Fibroblast of gingiva (primary cell): Measurements from ENCODE around the gene CTNNA1.
"Not testable (repeated sequence)": the region's sequence is repeated elsewhere in the genome, so short reads cannot be mapped to it uniquely, and the experiment has no call there.

Source experiments
- DNase-seq: peaks from one replicate; pipeline ENCODE4 v3.0.0-alpha.2; 2011; ENCODE audit warnings: low read depth

The CTNNA1 gene

DNA sequence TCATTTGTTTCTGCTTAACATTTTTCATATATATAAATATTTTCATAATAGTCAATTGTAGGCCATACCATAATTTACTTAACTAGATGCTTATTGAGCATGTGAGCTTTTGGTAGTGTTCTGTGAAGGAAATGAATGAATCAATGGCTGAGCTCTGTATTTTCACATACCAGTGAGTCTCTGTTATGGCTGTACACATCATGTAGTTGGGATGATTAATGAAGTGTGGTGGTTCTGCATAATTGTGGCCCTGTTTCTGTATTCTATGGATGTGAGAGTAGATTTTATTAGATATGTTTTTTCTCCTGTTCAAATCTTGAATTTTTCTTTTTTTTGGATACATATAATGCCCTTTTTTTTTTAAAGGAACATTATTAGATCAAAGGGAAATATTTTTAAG is 56.2 kb downstream of the CTNNA1 start:
- no peak for DNase-seq

DNA sequence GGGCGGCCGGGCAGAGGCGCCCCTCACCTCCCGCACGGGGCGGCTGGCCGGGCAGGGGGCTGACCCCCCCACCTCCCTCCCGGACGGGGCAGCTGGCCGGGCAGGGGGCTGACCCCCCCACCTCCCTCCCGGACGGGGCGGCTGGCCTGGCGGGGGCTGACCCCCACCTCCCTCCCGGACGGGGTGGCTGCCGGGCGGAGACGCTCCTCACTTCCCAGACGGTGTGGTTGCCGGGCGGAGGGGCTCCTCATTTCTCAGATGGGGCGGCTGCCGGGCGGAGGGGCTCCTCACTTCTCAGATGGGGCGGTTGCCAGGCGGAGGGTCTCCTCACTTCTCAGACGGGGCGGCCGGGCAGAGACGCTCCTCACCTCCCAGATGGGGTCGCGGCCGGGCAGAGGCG is 57.6 kb downstream of the CTNNA1 start:
- DNase-seq, result not testable (repeated sequence)

DNA sequence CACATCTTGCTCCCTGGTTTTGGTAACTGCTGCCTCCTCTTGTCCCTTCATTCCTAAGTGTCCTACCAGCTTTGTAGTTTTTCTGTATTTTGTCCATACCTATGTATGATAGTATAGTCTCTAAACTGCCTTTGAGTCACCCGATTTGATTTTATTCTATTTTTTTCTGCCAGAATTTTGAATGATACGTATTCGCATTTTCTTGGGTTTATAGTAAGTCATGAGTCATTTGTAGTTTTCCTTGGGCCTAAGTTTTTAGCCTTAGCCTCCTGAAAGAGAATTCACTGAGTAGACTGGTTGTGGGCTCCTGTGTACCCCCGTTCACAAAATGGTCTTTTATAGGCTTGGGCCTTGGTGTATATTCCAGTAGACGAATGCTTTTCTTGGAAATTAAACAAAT is 62.3 kb downstream of the CTNNA1 start:
- no peak for DNase-seq

DNA sequence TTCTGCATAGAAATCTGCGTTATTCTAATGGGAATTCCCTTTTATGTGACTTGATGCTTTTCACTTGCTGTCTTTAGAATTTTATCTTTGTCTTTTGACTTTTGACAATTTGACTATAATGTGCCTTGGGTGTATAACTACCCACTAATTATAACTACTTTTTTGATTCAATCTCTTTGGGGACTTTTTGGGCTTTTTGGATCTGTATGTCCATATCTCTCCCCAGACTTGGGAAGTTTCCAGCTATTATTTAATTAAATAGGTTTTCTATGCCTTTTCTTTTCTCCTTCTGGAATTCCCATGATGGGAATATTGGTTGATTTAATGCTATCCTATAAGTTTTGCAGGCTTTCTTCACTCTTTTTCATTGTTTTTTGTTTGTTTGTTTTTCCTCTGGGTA is 64.0 kb downstream of the CTNNA1 start:
- DNase-seq, result no peak

DNA sequence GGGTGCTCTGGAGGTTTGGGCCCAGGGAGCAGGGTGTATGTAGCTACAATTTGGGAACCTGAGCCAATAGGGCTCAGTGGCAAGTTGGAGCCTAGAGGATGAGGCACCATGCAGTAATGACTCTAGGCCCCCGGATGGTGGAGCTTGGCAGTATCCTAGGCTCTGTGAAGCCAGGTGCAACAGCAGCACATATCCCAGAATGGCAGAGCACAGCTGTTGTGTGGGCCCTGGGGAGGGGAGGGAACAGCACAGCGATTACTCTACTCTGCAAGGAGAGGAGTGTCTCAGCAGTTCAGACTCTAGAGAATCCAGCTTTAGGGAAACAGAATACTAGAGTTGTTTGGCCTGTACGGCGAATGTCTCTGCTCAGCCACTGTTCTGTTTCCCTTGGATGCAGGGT is 65.9 kb downstream of the CTNNA1 start:
- DNase-seq, result no peak

DNA sequence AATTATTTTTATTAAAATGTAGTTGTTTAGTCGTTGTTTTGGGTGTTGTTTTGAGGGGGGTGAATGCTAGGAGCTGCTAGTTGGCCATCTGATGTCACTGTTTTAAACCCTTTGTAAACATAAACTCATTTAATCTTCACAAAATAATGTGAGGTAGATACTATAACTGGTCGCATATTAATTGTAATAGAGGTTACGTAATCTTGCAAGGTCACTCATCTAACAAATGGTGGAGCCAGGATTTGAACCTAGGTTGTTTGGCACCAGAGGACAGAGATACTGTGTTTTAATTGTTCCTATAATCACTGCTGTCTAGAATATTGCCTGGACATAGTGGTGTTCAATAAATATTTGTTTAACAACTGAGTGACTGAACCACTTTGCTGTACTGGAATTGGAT is 67.5 kb downstream of the CTNNA1 start:
- no peak for DNase-seq

DNA sequence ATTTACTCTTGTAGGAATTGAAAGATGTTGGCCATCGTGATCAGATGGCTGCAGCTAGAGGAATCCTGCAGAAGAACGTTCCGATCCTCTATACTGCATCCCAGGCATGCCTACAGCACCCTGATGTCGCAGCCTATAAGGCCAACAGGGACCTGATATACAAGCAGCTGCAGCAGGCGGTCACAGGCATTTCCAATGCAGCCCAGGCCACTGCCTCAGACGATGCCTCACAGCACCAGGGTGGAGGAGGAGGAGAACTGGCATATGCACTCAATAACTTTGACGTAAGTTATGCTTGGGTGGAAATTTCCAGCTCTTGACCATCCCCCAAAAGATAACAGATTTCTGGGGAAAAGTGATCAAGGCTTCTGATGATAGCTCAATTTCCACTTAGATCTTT is 71.3 kb downstream of the CTNNA1 start:
- no peak for DNase-seq

DNA sequence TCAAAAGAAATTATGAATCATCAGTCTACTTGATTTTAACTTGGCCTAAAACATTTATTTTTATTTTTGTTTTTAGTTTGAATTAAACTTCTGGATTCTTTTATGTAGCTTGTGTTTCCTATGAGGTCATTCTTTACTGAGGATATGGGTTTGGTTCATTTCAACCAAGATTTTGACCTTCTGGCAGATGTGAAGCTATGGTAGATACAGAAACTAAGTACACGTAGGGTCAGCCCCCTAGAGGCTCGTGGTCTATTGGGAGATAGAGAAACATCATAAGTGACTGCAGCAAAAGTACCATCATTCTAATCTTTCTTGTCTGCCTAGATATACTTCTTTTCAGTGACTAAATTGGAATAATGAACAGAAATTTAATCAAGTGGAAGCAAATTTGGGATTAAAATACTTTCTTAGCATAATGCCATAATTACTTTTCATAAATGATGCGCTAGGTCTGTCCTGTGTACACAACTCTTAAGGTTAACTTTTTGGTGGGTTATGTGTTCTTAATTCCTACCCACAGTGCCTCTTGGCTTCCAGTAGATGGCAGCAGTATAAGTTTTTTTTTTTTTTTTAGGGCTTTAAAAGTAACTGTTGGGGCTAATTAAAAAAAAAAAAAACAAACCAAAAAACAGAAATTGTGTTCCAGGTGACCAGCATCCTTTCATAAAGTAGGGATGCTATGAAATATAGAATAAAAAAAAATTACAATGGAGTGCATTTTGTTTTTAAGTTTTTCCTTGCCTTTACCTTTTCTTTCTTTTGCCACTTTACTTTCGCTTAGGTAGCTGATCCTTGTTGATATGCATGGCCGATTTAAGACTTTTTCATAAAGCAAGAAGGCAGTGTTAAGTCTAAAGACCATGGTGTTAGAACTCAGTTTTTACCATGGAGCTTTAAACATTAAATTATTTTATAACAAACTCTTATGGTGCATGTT is 72.0 kb downstream of the CTNNA1 start:
- DNase-seq, result peak; percentile 8

DNA sequence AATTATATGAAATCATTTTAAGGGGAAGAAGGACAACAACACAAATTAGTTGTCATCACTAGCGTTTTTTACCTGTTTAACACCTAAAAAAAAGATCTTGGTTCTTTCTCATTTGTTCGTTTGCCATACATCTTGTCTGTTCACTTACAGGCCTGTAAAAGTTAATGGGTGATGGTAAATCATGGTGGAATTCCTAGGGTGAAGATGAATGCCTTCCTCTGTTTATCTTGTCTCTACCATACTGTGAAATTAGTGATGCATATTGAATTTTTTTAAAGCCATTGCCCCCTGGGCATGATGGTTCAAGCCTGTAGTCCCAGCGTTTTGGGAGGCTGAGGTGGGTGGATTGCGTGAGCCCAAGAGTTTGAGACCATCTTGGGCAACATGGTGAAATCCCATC is 75.3 kb downstream of the CTNNA1 start:
- DNase-seq, result no peak

DNA sequence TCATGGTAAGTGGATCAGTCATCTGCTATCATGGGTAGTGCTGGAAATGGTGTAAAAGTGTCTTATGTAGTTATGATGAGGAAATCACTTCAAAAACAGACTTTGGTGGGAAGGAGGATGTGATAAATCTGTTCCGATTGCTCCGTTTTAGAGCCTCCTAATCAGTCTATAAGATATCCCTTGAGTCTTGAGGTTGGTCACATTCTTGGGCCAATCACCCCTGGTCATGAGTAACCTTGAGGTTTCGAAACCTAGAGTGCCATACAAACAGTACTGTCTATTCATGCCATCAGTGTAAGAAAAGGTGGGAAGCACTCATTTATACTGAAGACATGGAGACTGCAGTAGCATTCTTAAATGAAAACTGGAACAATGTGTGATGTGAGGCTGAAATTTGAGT is 76.1 kb downstream of the CTNNA1 start:
- no peak for DNase-seq

DNA sequence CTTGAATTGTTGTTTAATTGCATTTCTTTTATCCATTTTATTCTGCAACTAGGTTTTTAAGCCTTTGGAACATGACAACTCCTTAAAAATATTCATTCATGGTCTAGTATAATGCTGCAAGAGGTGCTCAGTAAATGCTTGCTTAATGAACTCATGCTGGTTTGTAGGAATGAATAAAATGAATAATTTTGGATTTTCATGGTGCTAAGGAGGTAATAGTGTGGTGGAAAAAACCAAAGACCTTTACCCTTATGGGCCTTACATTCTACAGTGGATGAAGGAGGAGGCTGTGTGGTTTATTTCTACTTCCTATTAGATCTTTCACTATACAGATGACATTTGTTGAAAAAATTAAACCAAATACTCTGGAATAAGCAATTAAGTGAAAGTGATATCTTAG is 78.5 kb downstream of the CTNNA1 start:
- DNase-seq, result no peak

DNA sequence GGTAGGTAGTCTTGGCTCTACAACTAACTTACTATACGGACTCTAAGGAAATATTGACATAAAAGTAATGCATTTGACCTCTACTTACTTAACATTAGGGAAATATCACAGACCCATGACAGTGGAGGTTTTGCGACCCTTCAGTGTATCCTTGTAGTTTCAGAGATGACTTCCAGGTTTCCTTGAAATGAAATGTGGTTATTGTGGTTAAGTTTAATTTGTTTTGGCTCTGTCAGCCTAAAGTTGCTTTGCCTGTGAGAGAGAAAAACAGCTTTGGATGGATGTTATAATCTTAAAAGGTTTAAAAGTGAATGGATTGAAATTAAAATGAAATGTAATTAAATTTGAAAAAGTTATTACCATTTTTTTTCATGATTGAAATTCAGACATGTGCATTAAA is 79.0 kb downstream of the CTNNA1 start:
- no peak for DNase-seq

DNA sequence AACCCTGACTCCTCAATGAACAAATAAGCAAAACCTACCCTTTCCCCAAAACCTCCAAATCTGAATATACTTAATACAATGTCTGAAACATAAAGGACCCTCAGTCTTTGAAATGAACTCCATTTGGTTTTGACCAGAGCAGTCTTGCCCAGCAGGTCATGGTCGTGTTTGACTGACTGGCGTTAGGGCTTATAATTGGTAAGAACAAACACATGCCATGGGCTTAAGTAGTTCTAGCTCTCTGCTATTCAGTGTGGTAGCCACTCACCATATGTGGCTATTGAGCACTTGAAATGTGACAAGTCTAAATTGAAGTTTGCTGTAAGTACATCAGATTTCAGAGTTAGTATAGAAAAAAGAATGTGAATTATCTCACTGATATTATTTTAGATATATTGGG is 79.9 kb downstream of the CTNNA1 start:
- DNase-seq, result no peak

DNA sequence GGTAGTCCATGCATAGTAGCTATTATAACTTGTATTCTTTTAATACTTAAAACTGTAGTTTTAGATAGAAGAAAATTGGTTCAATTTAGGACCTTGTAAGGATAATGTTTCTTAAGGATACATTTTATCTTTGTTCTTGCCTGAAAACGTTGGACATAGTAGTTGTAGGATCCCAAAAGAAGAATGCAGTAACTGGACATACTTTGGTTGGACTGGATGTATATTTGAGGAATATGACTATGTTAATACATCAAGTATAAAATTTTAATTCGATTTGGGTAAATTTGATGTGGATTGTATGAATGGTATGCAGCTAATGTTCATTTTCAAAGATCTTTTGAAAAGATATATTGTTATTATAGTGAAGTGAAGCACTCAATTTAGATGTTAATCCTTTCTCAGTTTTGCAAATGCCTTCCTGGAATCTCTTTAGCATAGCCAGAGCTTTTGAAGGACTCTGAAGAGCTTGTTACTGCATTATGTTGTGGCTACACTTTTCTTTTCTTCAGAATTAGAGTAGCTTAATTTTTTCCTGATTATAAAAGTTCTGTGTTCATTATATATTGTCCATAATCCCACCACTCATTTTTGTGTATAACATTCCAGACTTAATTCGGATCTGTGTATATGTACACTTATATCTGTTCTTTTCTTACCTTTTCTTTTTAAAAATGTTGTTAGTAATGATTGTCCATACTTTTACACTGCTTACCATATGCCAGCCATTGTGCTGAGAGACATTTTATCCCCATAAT is 80.7 kb downstream of the CTNNA1 start:
- no peak for DNase-seq

DNA sequence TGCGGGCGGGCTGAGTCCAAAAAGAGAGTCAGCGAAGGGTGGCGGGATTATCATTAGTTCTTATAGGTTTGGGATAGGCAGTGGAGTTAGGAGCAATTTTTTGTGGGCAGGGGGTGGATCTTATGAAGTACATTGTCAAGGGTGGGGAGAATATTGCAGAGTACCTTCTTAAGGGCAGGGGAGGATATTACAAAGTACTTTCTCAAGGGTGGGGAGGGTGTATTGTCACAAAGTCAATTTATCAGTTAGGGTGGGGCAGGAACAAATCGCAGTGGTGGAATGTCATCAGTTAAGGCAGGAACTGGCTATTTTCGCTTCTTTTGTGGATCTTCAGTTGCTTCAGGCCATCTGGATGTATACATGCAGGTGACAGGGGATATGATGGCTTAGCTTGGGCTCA is 81.6 kb downstream of the CTNNA1 start:
- DNase-seq, result not testable (repeated sequence)

DNA sequence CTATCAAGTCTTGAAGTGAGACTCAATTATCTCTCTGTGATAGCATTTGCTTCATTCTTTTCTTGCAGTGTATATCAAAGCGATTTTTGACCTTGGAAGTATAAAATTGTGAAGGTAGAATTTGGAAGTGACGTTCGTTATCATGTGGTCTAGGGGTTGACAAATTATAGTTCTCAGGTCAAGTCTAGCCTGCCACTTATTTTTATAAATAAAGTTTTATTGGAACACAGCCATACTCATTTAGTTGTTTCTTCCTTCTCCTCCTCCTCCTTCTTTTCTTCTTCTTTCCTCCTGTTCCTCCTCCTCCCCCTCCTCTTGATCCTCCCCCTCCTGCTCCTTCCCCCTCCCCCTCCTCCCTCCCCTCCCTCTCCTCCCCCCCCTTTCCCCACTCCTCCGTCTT is 83.9 kb downstream of the CTNNA1 start:
- DNase-seq, result no peak

DNA sequence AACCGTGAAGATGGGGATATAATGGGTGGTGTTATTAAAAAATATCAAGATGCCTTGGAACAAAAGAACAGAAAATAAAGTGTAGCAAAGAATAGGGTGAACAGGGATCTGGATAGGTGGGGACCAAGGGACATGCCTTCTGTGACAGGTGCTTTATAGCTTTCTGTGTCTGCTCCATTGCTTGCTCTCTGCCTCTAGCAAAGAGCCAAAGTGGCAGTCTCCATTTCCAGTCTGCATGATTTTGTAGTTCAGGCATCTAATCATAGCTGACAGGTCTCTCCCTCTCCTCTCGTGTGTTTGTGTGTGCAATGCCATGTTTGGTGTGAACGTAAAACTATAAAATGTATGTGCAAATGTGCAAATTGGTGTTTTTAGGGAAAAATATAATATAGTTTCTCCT is 86.9 kb downstream of the CTNNA1 start:
- DNase-seq, result no peak

DNA sequence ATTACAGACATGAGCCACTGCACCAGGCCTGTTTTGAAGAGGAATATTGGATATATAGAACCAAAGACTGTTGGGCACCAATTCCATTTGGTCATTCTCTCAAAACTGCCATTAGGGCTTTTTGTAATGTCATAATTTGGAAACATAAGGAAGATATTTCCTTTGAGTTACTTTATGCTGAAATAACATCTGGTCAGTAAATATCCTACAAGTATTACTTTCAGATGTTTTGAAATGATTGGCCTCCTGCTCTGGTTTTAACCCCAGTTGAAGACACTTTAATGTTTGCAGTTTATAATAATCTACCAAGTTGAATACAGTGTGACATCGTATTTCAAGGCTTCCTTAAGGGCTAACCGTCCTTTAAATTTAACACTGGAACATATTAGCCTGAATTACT is 88.3 kb downstream of the CTNNA1 start:
- DNase-seq, result peak; percentile 52

DNA sequence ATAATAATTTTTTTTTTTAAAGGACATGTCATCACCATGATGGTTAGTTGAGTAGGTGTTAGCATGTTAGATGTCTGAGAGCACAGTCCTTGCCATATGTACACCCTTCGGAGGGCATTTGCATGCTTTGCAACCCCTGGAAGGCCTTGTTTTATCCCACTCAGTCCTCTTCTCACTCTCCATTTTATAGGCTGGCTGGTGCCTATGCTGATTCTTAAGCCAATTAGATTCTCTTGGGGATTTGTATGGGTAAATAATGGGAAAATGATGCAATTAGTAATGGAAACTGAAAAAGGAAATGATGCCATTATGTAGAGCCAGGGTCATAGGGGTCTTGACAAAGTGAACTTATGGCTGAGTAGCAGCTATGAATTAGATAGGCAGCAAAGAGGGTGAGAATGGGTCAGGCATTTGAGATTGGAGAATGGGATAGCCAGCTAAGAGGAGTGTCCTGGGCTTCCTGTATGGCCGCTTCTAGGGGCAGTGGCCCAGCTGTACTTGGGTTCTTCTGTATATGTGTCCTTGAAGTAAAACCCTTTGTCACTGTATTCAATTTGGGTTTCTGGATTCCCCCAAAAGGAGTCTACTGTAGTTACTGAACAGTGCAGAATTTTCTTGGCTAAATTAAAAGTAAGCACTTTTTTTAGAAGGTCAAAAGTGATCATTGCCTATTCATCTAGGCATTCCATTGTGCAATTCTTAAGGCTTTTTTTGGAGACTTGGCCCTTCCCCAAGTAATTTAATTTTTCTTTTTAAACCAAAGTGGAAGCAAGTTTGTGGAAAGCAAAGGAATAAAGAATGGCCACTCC is 90.3 kb downstream of the CTNNA1 start:
- peak; percentile 54 for DNase-seq

DNA sequence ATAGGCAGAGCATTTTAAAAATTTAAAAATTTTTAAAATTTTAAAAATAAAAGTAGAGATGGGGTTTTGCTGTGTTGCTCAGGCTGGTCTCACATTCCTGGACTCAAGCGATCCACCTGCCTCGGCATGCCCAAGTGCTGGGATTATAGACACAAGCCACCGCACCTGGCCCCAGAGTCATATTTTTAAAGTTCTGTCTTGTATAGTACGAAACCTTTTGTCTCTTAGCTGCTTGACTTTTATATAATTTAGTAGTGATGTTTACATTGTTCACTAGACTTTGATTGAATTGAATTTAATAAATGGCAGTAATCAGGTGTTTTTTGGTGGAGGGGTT is 90.9 kb downstream of the CTNNA1 start:
- no peak for DNase-seq

DNA sequence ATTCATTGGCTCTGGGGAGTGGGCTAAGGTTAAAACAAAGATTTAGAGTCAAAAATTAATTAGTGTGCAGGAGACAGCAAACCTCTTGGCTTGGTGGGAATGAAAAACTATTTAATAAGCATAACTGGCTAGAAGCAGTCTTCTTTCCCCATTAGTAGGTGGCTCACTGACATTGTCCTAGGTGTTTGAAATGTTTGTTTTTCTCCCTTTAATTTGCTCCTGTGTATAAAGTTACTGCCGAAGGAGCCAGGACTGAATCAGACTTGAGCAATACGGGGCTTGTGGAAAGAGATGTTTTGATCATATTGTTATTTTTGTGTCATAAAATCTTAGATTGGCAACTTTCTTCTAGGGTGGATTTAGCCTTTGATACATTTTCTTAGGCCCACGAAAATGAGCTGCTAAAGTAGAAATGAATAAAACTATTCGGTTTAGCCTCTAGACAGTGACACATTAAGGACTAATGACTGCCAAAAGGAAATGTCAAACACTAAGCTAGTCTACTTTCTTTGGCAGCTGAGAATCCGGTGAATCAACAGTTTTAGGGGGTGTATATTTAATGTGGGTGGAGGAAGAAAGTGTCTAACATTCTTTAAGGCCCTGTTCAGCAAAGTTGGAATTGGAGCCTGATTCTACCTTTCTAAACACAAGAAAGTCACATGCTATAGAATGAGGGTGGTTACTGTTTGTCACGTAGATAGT is 91.7 kb downstream of the CTNNA1 start:
- DNase-seq, result peak; percentile 79

DNA sequence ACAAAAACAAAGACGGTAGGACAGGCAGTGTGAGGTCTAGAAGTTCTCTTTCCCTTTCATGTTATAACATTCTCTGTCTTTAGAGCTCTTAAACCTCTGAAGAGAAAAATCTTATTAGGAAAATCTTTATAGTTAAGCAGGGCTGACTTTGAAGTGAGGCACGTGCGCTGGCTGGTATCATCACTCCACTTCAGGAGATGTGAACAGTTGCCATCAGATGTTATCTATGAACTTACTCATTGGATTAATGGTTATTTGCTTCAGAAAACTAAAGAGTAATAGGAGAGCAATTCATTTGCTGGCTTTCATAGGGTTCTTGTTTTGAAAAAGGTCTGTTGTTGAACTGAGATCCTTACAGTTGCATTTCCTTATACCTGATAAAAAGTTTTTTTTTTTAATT is 96.2 kb downstream of the CTNNA1 start:
- DNase-seq, result no peak
